Measurements from ENCODE around the gene GGPS1.

DNA sequence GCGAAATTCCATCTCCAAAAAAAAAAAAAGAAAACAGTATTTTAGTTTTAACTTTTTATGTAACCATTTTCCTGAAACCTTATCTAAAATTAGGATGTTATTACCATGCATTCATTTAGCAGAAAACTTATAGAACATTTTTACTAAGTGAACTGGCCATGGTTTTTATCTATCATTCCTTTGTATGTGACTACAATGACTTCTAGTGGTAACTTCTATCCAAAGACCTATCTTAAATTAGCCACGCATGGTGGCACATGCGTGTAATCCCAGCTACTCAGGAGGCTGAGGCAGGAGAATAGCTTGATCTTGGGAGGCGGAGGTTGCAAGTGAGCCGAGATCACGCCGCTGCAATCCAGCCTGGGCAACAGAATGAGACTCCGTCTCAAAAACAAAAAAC is 11.4 kb downstream of the GGPS1 start:
- no peak for TF ChIP-seq CTCF (IDR thresholded peaks at IDR 0.05)
- TF ChIP-seq ZFX (IDR thresholded peaks at IDR 0.05; ENCODE audit: borderline replicate concordance) = no peak
